Limb (tissue), 2 donors: ENCODE data around the gene GIGYF1.
A peak's percentile ranks its signal among the peaks of the same experiment; 100 is the strongest.
"Not testable (repeated sequence)": the region's sequence is repeated elsewhere in the genome, so short reads cannot be mapped to it uniquely, and the experiment has no call there.

Source experiments
- DNase-seq, 2 donors: peaks; one replicate each; pipeline ENCODE4 v3.0.0-alpha.2; 2016; ENCODE audit errors: extremely low spot score in 2 of 2

The GIGYF1 gene

GRCh38 chr7:100708395-100708794, 14.3 kb upstream of the GIGYF1 start:
- DNase-seq, result no peak

- peak in 1 of 2 donors; percentile 47 for DNase-seq
These were observed 12.7 kb upstream of the GIGYF1 start for GRCh38 chr7:100706672-100707311.

- DNase-seq, result peak; percentile 98 to 100
These were observed 12.0 kb upstream of the GIGYF1 start, which contains the start of gene POP7 for GRCh38 chr7:100705753-100706671. Gene POP7 (plus strand): TSS chr7:100706121. CDS start chr7:100706831, 710 bp downstream.

GRCh38 chr7:100705320-100705752, 11.3 kb upstream of the GIGYF1 start:
- DNase-seq, result peak; percentile 78 to 93

- not testable (repeated sequence) for DNase-seq
These were observed 7.0 kb upstream of the GIGYF1 start for GRCh38 chr7:100701089-100701488.

- no peak for DNase-seq
These were observed 5.0 kb upstream of the GIGYF1 start for GRCh38 chr7:100699018-100699417.

- no peak for DNase-seq
These were observed 2.1 kb upstream of the GIGYF1 start for GRCh38 chr7:100696123-100696521.

- peak in 1 of 2 donors; percentile 49 for DNase-seq
These were observed 545 bp downstream of the GIGYF1 start for GRCh38 chr7:100693312-100694097.

GRCh38 chr7:100692578-100692961, 1.5 kb downstream of the GIGYF1 start:
- no peak for DNase-seq

- peak; percentile 63 to 88 for DNase-seq
These were observed 2.1 kb downstream of the GIGYF1 start for GRCh38 chr7:100691676-100692577.

- no peak for DNase-seq
These were observed 4.6 kb downstream of the GIGYF1 start for GRCh38 chr7:100689230-100690135.

- DNase-seq, result no peak
These were observed 5.7 kb downstream of the GIGYF1 start for GRCh38 chr7:100688326-100688860.

GRCh38 chr7:100687751-100688300, 6.2 kb downstream of the GIGYF1 start:
- DNase-seq, result no peak

GRCh38 chr7:100687261-100687660, 6.8 kb downstream of the GIGYF1 start:
- DNase-seq, result no peak

- DNase-seq, result no peak
These were observed 7.2 kb downstream of the GIGYF1 start for GRCh38 chr7:100686822-100687211.

GRCh38 chr7:100686201-100686821, 7.7 kb downstream of the GIGYF1 start:
- peak in 1 of 2 donors; percentile 32 for DNase-seq

- no peak for DNase-seq
These were observed 8.4 kb downstream of the GIGYF1 start for GRCh38 chr7:100685631-100686145.

- no peak for DNase-seq
These were observed 8.9 kb downstream of the GIGYF1 start for GRCh38 chr7:100685049-100685605.
